Measurements from ENCODE around the gene LOXL3.
A peak's percentile ranks its signal among the peaks of the same experiment; 100 is the strongest.

The LOXL3 gene

DNA sequence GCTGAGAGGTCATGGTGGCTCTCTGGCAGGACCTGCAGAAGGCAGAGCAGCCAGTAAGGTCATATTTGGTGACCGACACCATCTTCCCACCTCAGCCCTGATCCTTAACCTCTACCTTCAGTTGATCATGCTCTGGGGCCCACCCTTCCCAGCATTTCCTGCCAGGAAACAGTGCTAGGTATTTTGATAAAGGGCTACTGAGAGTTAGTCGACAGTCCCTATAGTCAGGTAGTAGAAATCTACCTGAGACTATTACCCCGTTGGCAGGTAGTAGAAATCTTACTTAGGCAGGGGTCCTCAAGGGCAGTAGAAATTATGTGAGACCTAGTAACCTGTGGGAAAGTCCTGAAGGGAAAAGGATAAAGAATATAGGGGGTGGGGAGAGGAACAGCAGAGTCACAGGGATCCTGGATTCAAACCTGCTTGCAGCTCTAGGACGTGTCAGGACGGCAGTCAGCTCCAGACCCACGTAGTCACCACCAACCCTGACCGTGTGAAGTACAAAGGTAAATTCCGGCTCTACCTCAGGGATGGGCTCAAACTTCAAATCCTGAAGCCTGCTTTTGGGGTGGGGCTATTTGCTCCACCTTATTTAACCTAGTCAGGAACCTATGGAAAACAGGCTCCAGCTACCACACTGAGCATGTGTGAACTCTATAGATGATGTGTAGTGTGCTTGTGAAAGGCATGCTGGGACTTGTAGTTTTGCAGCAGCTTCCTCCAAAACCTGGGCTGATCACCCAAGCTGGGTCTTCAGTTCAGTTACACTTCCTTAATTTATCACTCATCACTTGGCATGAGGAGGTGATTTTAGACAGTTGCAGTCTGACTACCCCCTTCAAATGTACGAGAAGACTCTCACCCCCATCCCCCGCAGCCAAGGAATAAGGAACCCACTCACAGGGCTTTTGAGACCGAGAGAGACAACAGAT, 27.8 kb downstream of the LOXL3 start, which contains the start of gene DQX1:
Gene DQX1 (minus strand): TSS at position 515 of the 932 bp plus-strand sequence. CDS start 502 bp downstream, at position 13.
- no peak for DNase-seq

GRCh38 chr2:74524955-74525716, 28.6 kb downstream of the LOXL3 start:
- DNase-seq: no peak

DNA sequence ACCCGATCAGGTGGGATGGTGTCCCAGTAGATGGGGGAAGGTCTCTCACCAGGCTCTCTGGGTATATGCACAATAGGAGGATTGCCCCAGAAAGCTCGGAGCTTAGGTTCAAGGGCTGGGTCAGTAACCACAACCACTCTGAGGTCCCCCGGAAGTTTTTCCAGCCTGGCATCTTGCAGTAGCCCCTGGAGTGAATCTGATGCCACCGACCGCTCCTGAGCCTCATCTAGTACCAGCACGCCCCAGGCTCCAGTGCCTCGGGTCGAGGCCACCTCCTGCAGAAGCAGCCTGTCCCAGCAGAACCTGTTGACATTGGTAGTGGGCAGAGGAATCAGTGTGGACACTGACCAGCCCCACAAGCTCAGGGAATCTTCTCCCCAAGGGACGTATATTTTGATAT, 29.7 kb downstream of the LOXL3 start:
- no peak for DNase-seq

- DNase-seq: no peak
These were observed 31.2 kb downstream of the LOXL3 start for GRCh38 chr2:74522516-74522915.

DNA sequence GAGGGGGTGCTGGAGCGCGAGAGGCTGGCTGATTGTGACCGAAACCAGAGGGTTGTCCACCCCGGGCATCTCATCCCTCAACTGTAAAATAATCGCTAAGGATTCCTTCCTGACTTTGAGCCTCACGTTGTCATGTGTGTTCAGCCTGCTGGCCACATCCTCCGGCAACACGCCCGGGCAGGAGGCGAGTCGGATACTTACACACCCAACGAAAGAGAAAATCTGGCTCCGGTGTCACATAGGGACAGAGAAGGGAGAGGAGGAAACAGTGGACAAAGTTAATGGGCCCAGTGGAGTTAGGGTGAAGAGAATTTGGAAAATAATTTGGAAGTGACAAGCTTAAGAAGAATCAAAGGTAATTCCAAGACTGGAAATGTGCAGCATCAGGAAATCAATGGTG, 37.1 kb downstream of the LOXL3 start:
- DNase-seq: no peak

DNA sequence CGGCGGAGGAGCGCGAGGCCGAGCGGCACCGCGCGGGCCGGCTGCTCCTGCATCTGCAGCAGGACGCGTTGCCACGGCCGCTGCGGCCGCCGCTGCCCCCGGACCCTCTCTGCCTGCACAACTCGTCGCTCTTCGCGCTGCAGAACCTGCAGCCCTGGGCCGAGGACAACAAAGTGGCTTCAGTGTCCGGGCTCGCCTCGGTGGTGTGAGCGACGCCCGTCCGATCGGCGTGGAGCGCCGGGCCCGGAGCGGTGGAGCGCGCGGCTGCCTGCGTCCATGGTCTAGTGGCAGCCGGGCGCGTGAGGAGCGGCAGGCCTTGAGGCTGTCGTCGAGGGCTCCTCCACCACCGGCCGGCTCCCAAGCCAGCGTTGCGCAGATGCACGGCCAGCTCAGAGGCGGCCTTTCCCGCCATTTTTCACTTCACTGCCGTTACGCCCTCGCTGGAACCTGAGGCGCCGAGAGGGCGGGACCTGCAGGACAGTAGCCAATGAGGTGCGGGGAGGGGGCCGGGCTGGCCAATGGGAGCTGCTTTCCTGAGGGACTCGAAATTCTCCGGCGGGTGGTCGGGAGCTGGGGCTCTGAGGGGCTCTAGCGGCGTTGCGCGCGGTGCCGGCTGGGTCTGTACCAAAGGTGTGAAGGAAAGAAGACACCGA, 37.6 kb downstream of the LOXL3 start:
- DNase-seq: peak; percentile 75

DNA sequence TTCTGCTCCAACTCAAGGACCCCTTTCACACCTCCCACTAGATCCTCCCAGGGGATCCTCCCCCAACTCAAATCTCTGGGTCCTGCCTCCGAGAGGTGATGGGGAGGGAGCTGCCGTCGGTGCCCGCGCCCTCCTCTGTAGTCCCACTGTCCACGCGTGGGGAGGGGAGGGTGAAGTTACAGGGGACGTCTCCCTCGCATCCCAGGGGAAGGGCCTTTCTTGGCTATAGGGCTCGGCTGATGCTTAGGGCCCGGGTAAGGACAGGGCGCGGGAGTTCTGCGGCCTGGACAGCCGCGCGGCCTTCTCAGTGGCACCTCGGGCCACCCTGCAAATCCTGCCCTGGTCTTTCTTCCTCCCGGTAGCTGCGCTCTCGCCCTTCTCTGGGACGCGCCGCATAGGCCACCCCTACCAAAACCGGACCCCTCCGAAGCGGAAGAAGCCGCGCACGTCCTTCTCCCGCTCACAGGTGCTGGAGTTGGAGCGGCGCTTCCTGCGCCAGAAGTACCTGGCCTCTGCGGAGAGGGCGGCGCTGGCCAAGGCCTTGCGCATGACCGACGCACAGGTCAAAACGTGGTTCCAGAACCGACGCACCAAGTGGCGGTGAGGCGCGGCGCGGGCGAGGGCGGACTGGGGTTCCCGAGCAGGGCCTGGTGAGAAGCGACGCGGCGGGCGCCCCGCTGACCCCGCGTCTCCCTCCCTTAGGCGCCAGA, 38.3 kb downstream of the LOXL3 start:
- no peak for DNase-seq

- DNase-seq: no peak
These were observed 39.1 kb downstream of the LOXL3 start, which contains the start of gene TLX2 for GRCh38 chr2:74514368-74515270. Gene TLX2, plus strand, starts transcription at chr2:74514450. Its CDS starts 357 bp downstream, at chr2:74514807.

GRCh38 chr2:74513605-74514367, 40.0 kb downstream of the LOXL3 start:
- no peak for DNase-seq

DNA sequence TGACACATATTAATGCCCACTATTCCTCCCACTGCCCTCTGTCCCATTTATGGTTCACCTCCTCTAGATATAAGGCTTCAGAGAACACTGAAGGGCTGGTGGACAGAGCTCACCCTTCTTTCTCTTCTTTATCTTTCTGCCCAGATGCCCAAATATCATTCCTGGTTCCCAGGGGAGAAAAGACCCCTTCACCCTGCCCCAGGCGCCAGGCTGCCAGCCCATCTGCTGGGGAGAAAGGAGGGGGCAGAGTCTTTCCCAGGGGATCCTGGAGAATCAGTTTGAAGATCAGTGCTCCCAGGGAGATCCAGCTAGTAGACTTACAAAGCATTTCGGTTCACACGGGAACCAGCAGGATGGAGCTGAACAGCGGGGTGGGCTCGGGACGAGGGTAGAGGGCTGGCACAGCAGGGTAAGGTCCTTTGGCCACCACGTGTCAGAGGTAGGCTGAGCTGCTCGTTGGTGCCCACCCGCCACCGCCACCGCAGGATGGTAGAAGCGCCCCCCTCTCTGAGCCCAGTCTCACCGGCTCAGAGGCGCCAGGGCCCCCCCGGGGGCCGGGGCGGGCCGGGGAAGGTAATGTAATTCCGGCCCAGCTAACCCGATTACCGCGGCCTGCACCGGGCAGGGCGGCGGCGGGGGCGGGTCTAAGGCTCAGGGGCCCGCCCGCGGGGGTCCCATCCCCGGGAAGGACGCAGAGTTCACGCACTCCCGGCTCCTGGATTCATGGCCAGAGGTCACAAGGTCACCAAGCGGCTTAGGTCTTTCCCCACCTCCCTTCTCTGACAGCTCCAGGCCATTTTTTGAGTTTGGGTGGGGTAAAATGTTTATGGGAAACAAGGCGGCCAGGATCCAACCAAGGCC, 40.8 kb downstream of the LOXL3 start:
- no peak for DNase-seq

DNA sequence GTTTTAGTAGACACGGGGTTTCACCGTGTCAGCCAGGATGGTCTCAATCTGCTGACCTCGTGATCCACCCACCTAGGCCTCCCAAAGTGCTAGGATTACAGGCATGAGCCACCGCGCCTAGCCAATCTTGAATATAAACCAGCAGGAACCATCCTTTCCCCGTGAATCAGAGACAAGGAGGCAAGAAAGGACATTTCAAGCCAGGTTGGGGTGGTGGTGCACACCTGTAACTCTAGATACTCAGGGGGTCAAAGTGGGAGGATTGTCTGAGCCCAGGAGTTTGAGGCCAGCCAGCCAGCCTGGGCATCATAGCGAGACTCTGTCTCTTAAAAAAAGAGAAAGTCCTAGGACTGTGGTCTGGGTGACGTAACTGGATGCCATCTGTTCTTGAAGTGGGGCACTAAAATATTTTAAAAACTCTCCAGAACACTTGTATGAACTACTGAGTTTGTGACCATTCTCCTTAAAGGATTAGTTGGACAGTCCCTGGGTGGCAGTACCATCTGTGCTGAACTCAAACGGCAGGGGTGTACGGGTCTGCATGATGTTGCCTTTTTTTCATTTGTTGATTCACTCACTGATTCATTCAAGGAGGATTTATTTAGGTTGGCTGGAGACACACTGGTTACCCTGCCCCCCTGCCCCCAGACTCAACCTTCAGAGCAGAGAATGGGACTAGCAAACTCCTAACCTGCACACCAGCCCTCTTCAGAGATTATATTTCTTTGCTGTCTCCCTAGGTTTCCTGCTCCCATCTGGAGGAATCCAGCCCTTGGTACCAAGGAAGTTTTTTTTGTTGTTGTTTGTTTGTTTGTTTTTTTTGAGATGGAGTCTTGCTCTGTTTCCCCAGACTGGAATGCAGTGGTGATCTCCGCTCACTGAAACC, 42.4 kb downstream of the LOXL3 start:
- no peak for DNase-seq

GRCh38 chr2:74510272-74510671, 43.5 kb downstream of the LOXL3 start:
- DNase-seq: no peak

GRCh38 chr2:74507926-74508520, 45.7 kb downstream of the LOXL3 start:
- no peak for DNase-seq

DNA sequence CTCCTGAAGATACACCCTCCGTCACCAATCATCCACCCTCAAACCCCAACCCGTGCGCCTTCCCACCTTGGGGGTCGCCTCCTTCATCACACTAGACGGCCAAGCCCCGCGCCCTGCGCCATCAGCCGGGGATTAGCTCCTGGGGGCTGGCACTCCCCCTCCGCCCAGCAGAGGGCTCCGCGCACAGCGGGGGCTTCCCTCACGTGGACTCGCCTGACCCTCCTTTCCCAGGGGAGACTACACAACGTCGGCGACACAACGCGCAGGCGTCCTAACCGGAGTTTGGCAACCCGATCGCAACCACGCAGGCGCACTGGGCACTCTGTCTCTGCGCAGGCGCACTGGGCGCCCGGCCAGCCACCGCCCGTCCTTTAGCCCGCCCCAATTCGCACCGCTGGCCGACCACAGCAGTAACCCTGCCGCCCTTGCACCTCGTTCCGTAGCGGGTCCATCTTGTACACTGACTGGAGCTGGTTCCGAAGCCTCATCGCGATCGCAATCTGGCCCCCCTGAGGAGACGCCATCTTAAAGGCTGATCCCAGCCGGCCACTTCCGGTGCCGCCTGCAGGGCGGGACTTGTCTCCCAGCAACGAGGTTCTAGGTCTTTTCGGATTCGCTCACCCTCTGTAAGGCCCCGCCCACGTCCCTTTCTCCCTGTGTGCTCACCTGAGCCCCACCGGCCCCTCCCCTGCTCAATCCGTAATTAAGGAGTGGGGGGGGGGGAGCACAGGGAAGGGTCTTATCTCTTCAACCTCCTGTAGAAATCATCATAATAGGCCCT, 46.4 kb downstream of the LOXL3 start, which contains the start of gene PCGF1:
Gene PCGF1 (minus strand): TSS at position 551 of the 781 bp plus-strand sequence. CDS start 27 bp downstream, at position 524.
- peak; percentile 100 for DNase-seq

- DNase-seq: no peak
These were observed 48.1 kb downstream of the LOXL3 start for GRCh38 chr2:74505448-74506246.

DNA sequence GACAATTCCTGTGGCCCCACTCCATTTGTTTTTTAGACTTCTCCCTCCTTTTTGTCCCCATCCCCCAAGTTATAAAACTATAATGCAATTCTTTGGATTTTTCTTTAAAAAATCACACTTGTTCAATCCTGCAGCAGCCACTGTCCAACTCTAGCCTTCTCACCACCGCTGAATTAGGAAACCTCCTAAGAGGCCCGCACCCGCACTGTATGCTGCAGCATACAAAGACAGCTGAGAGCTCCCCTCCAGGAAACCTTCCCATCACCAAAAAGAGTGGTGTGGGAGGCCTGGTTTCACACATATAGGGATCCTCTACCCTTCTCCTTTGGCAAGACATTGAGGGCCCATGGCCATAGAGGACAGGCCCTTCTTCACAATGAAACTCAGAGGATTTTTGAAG, 49.2 kb downstream of the LOXL3 start:
- DNase-seq: no peak
